ENCODE measurements around the gene DAPK2. TPM values are rescaled to one million over a fixed set of nuclear protein-coding genes. Genes with fewer than 3 reads are reported as not detected.

Gene DAPK2
- total and polyA plus RNA-seq, 2 donors from 2014 or later = 3.0 to 3.8 TPM

GRCh38 chr15:63905558-63906265 is 140.6 kb downstream of the DAPK2 start:
- TF ChIP-seq CTCF (IDR thresholded peaks at IDR 0.05; ENCODE audit: borderline replicate concordance, extremely low read depth, insufficient read depth) = no peak
- Histone ChIP-seq H3K9me3 (ENCODE audit: control insufficient read depth in 2 of 3, insufficient read depth in 1 of 3, low read length in 3 of 3) (no peaks in the 10 kb centered on the region), H3K27ac (ENCODE audit: low read depth in 2 of 2, low read length in 2 of 2) (peak overlapping the region in 1 of 2 donors; percentile 14), H3K36me3 (ENCODE audit: control insufficient read depth in 2 of 3, insufficient read depth in 3 of 3, low read length in 3 of 3) (no peaks in the 10 kb centered on the region), H3K4me1 (ENCODE audit: control insufficient read depth in 2 of 3, insufficient read depth in 2 of 3, low read depth in 1 of 3, low read length in 3 of 3) (peaks cover 0 to 10% (median 0%) of the 10 kb centered on the region in 3 donors), H3K4me3 (ENCODE audit: low read length in 3 of 3) (no peak overlapping the region), H3K9ac (ENCODE audit: low read length in 3 of 3) (no peak overlapping the region), H3K27me3 (ENCODE audit: control insufficient read depth, insufficient read depth, low read length) (no peaks in the 10 kb centered on the region)
- intact Hi-C loops (cut with DNase I) = no loop called here
- FAIRE-seq = no peak
- DNase-seq = peak in 1 of 5 donors; percentile 17

GRCh38 chr15:63905131-63905530 is 141.2 kb downstream of the DAPK2 start:
- peaks cover 0 to 8% (median 0%) of the 10 kb centered on the region in 3 donors for H3K4me1 ChIP-seq (ENCODE audit: control insufficient read depth in 2 of 3, insufficient read depth in 2 of 3, low read depth in 1 of 3, low read length in 3 of 3)
- H3K9me3 ChIP-seq (ENCODE audit: control insufficient read depth in 2 of 3, insufficient read depth in 1 of 3, low read length in 3 of 3) = no peaks in the 10 kb centered on the region
- intact Hi-C loops (cut with DNase I) = no loop called here
- H3K36me3 ChIP-seq (ENCODE audit: control insufficient read depth in 2 of 3, insufficient read depth in 3 of 3, low read length in 3 of 3) = no peaks in the 10 kb centered on the region
- H3K27ac ChIP-seq (ENCODE audit: low read depth in 2 of 2, low read length in 2 of 2) = no peak overlapping the region
- FAIRE-seq (no peak), DNase-seq (peak in 1 of 5 donors; percentile 29)
- H3K4me3 ChIP-seq (ENCODE audit: low read length in 3 of 3) = no peak overlapping the region
- TF ChIP-seq CTCF (IDR thresholded peaks at IDR 0.05; ENCODE audit: borderline replicate concordance, extremely low read depth, insufficient read depth) = no peak
- no peak overlapping the region for H3K9ac ChIP-seq (ENCODE audit: low read length in 3 of 3)
- H3K27me3 ChIP-seq (ENCODE audit: control insufficient read depth, insufficient read depth, low read length) = no peaks in the 10 kb centered on the region

- Histone ChIP-seq H3K27ac (ENCODE audit: low read depth in 2 of 2, low read length in 2 of 2) (no peak overlapping the region), H3K36me3 (ENCODE audit: control insufficient read depth in 2 of 3, insufficient read depth in 3 of 3, low read length in 3 of 3) (no peaks in the 10 kb centered on the region), H3K4me3 (ENCODE audit: low read length in 3 of 3) (no peak overlapping the region), H3K9ac (ENCODE audit: low read length in 3 of 3) (no peak overlapping the region), H3K9me3 (ENCODE audit: control insufficient read depth in 2 of 3, insufficient read depth in 1 of 3, low read length in 3 of 3) (no peaks in the 10 kb centered on the region), H3K27me3 (ENCODE audit: control insufficient read depth, insufficient read depth, low read length) (no peaks in the 10 kb centered on the region), H3K4me1 (ENCODE audit: control insufficient read depth in 2 of 3, insufficient read depth in 2 of 3, low read depth in 1 of 3, low read length in 3 of 3) (peaks cover 0 to 2% (median 0%) of the 10 kb centered on the region in 3 donors)
- FAIRE-seq (no peak), DNase-seq (no peak)
- no peak for TF ChIP-seq CTCF (IDR thresholded peaks at IDR 0.05; ENCODE audit: borderline replicate concordance, extremely low read depth, insufficient read depth)
- intact Hi-C loops (cut with DNase I) = no loop called here
Measured at GRCh38 chr15:63904042-63904441, 142.2 kb downstream of the DAPK2 start.

Data from kidney (tissue), 14 donors.